ENCODE results near the gene THOP1.

- TF ChIP-seq CTCF (IDR thresholded peaks at IDR 0.05) = no peak
- no peak for TF ChIP-seq EP300 (IDR thresholded peaks at IDR 0.05)
Observed at GRCh38 chr19:2767688-2768087, 17.6 kb upstream of the THOP1 start.
